ENCODE data around the gene SUPT7L.

The SUPT7L gene

GRCh38 chr2:27628767-27629709 lies 34.4 kb downstream of the SUPT7L start, which contains the start of the genes CCDC121 and GPN1 (continued):
- TF ChIP-seq ZNF202 (tag by site-specific recombination; IDR thresholded peaks at IDR 0.05; ENCODE audit: borderline replicate concordance), result no peak
- no peak for TF ChIP-seq ZNF23 (tag by site-specific recombination; IDR thresholded peaks at IDR 0.05; ENCODE audit: borderline replicate concordance)
- no peak for TF ChIP-seq ZNF433 (tag by site-specific recombination; IDR thresholded peaks at IDR 0.05; ENCODE audit: low read depth)
- no peak for TF ChIP-seq SALL2 (tag by site-specific recombination; IDR thresholded peaks at IDR 0.05; ENCODE audit: borderline replicate concordance)
- TF ChIP-seq ZNF133 (tag by site-specific recombination; IDR thresholded peaks at IDR 0.05), result no peak
- no peak for TF ChIP-seq ZFHX2 (tag by site-specific recombination; conservative IDR thresholded peaks at IDR 0.05)
- TF ChIP-seq ZNF843 (tag by site-specific recombination; IDR thresholded peaks at IDR 0.05), result no peak
- TF ChIP-seq ZBTB26 (tag by site-specific recombination; optimal IDR thresholded peaks at IDR 0.05), result peak; percentile 30
- TF ChIP-seq ZEB2 (tag by site-specific recombination; IDR thresholded peaks at IDR 0.05), result peak; percentile 54; the same call in 1 of the 2 replicates
- TF ChIP-seq ZNF785 (tag by site-specific recombination; IDR thresholded peaks at IDR 0.05), result no peak
- no peak for TF ChIP-seq ZNF274 (IDR thresholded peaks at IDR 0.05; ENCODE audit: low read length)
- no peak for TF ChIP-seq ZNF274 (tag by site-specific recombination; IDR thresholded peaks at IDR 0.05; ENCODE audit: borderline replicate concordance)
- peak; percentile 90 for TF ChIP-seq KLF9 (tag by site-specific recombination; IDR thresholded peaks at IDR 0.05; ENCODE audit: low read depth)
- TF ChIP-seq ZNF10 (tag by site-specific recombination; IDR thresholded peaks at IDR 0.05), result no peak
- TF ChIP-seq ZNF354C (tag by site-specific recombination; IDR thresholded peaks at IDR 0.05; ENCODE audit: borderline replicate concordance, low read depth), result no peak
- TF ChIP-seq ZNF645 (tag by site-specific recombination; IDR thresholded peaks at IDR 0.05), result no peak
- no peak for TF ChIP-seq FEZF1 (tag by site-specific recombination; IDR thresholded peaks at IDR 0.05)
- no peak for TF ChIP-seq ZNF426 (tag by site-specific recombination; IDR thresholded peaks at IDR 0.05)
- no peak for TF ChIP-seq ZNF624 (tag by site-specific recombination; IDR thresholded peaks at IDR 0.05)
- TF ChIP-seq ZBTB49 (tag by site-specific recombination; IDR thresholded peaks at IDR 0.05; ENCODE audit: low read depth), result no peak
- TF ChIP-seq ZNF580 (tag by site-specific recombination; IDR thresholded peaks at IDR 0.05), result no peak
- TF ChIP-seq ZNF571 (tag by site-specific recombination; IDR thresholded peaks at IDR 0.05), result no peak
- peak; percentile 95 for TF ChIP-seq ZBTB17 (tag by site-specific recombination; IDR thresholded peaks at IDR 0.05)
- TF ChIP-seq ZNF837 (tag by site-specific recombination; IDR thresholded peaks at IDR 0.05), result no peak
- no peak for TF ChIP-seq ZBTB44 (tag by site-specific recombination; IDR thresholded peaks at IDR 0.05)
- TF ChIP-seq ZBTB21 (tag by site-specific recombination; IDR thresholded peaks at IDR 0.05), result 0 out of 2 replicates have a peak, but pooled peaks have one; percentile 36
- no peak for TF ChIP-seq ZNF175 (tag by site-specific recombination; IDR thresholded peaks at IDR 0.05)
- TF ChIP-seq INSM2 (tag by site-specific recombination; IDR thresholded peaks at IDR 0.05), result 0 out of 2 replicates have a peak, but pooled peaks have one; percentile 2
- no peak for TF ChIP-seq ZNF585B (tag by site-specific recombination; IDR thresholded peaks at IDR 0.05)
- TF ChIP-seq ZFP69B (tag by site-specific recombination; IDR thresholded peaks at IDR 0.05), result peak; percentile 42; the same call in 1 of the 2 replicates

Measured in HEK293 (cell line).